Glomerular endothelial cell (primary cell): ENCODE data around the gene ZNF358. TPM values are rescaled to one million over a fixed set of nuclear protein-coding genes. Genes with fewer than 3 reads are reported as not detected.

Source experiments
- DNase-seq: peaks from one replicate; pipeline ENCODE4 v3.0.0-alpha.2; 2011; ENCODE audit warnings: low read depth, low spot score; ENCODE audit errors: extremely low read depth
- total RNA-seq: library from RNA; depleted of rRNA; stranded (reverse); fragments of >200 nt; gene quantifications from 2 replicates; pipeline ENCODE4 v1.2.3, GENCODE V29; 2015

The ZNF358 gene
- total RNA-seq, 1 donor from 2014 or later, result 70.4 TPM

- DNase-seq, result no peak
These were observed 38.7 kb downstream of the ZNF358 start for GRCh38 chr19:7554565-7554964.

- no peak for DNase-seq
These were observed 39.3 kb downstream of the ZNF358 start for GRCh38 chr19:7554990-7555864.

- DNase-seq, result no peak
These were observed 40.9 kb downstream of the ZNF358 start for GRCh38 chr19:7556696-7557315.

GRCh38 chr19:7558667-7559066 lies 42.8 kb downstream of the ZNF358 start:
- no peak for DNase-seq

GRCh38 chr19:7559102-7559501 lies 43.2 kb downstream of the ZNF358 start:
- DNase-seq, result no peak

DNA sequence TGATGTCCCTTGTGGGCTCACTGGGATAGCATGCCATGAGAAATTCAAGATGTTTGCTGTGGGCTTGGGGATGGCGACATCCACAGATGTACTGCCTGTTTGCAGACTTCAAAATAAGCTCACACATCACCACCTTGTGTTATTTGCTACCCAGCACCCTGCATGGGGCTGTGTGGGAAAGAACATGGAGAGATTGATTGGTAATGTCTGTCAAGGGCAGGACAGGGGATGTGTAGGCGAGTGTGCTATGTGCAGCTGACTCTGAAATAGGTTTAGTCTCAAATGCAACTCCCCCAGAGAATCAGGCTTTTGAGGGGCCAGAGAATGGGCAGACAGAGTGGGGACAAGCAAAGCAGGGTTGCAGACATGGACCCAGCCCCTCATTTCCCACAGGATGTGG lies 44.4 kb downstream of the ZNF358 start:
- DNase-seq, result no peak

GRCh38 chr19:7561325-7561724 lies 45.4 kb downstream of the ZNF358 start:
- DNase-seq, result no peak

GRCh38 chr19:7562646-7563393 lies 46.9 kb downstream of the ZNF358 start:
- no peak for DNase-seq

DNA sequence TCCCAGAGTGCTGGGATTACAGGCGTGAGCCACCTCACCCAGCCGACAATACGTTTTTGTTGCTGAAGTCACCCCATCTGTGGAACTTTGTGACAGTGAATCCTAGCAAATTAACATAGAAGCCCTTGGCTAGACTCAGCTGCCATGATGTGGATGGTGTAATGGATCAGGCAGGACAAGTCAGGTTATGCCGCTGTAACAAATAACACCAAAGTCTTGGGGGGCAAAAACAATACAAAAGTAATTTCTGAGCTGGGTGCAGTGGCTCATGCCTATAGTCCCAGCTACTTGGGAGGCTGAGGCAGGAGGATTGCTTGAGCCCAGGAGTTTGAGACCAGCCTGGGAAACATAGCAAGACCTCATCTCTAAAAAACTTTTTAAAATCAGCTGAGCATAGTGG lies 49.0 kb downstream of the ZNF358 start:
- DNase-seq, result no peak

GRCh38 chr19:7565332-7565731 lies 49.4 kb downstream of the ZNF358 start:
- no peak for DNase-seq

Other genes starting within 250 kb of the ZNF358 start
- gene INSR, start 221.7 kb upstream of the ZNF358 start, total RNA-seq, result 26.6 and 134 TPM in 2 replicates
- 53.2 and 53.3 TPM in 2 replicates for gene ARHGEF18, start 167.2 kb upstream of the ZNF358 start, total RNA-seq
- 2.7 and 4.1 TPM in 2 replicates for gene PEX11G, start 27.1 kb upstream of the ZNF358 start, total RNA-seq
- gene MCOLN1, start 6.5 kb downstream of the ZNF358 start, total RNA-seq, result 10.6 and 25.2 TPM in 2 replicates
- gene PNPLA6, start 19.6 kb downstream of the ZNF358 start, total RNA-seq, result 176 and 230 TPM in 2 replicates
- 0.41 and 0.82 TPM in 2 replicates for gene CAMSAP3, start 79.8 kb downstream of the ZNF358 start, total RNA-seq
- 40.5 and 46.3 TPM in 2 replicates for gene XAB2, start 113.4 kb downstream of the ZNF358 start, total RNA-seq
- 32.3 and 37.1 TPM in 2 replicates for gene PET100, start 113.7 kb downstream of the ZNF358 start, total RNA-seq
- gene PCP2, start 117.6 kb downstream of the ZNF358 start, total RNA-seq, result not detected in 2 replicates
- gene STXBP2, start 121.0 kb downstream of the ZNF358 start, total RNA-seq, result 33.4 and 47.7 TPM in 2 replicates
- not detected in 2 replicates for gene RETN, start 152.9 kb downstream of the ZNF358 start, total RNA-seq
- gene MCEMP1, start 161.0 kb downstream of the ZNF358 start, total RNA-seq, result not detected in 2 replicates
- 132 and 170 TPM in 2 replicates for gene TRAPPC5, start 164.7 kb downstream of the ZNF358 start, total RNA-seq
- gene FCER2, start 186.0 kb downstream of the ZNF358 start, total RNA-seq, result not detected in 2 replicates
- not detected in 2 replicates for gene CLEC4G, start 216.0 kb downstream of the ZNF358 start, total RNA-seq
- gene CD209, start 231.4 kb downstream of the ZNF358 start, total RNA-seq, result not detected in 2 replicates
- gene CLEC4M, start 247.1 kb downstream of the ZNF358 start, total RNA-seq, result 0.19 and 0.64 TPM in 2 replicates